ENCODE results near the gene PRKCI.
A peak's percentile ranks its signal among the peaks of the same experiment; 100 is the strongest.
"Not testable (repeated sequence)": the region's sequence is repeated elsewhere in the genome, so short reads cannot be mapped to it uniquely, and the experiment has no call there.

The PRKCI gene

GRCh38 chr3:170225166-170225565, 2.9 kb downstream of the PRKCI start:
- DNase-seq (ENCODE audit: low read depth), result no peak

- no peak for DNase-seq (ENCODE audit: low read depth)
Observed at GRCh38 chr3:170226426-170226960, 4.3 kb downstream of the PRKCI start.

- no peak for DNase-seq (ENCODE audit: low read depth)
Observed at GRCh38 chr3:170228093-170228766, 6.0 kb downstream of the PRKCI start.

DNA sequence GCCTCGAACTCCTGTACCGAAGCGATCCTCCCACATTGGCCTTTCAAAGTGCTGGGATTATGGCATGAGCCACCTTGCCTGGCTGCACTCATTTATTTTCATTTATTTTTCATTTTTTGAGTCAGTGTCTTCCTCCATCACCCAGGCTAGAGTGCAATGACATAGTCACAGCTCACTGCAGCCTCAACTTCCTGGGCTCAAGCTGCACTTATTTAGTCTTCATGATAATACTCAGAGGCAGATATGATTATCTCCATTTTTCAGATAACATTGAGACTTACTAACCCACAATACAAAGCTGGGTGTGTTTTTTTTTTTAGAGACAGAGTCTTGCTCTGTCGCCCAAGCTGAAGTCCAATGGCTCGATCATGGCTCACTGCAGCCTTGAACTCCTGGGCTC, 10.0 kb downstream of the PRKCI start:
- no peak for DNase-seq (ENCODE audit: low read depth)

DNA sequence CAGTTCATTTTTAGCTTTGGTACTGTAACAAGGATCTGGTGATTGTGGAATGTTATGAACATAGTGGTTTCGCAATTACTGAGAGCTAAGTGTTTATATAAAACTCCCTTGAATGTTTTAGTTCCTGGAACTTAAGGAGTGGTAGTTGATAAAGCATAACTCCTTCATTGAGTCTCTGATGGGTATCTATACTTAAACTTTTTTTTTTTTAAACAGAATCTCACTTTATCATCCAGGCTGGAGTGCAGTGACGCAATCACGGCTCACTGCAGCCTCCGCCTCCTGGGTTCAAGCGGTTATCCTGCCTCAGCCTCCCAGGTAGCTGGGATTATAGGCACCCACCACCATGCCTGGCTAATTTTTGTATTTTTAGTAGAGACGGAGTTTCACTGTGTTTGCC, 11.3 kb downstream of the PRKCI start:
- no peak for DNase-seq (ENCODE audit: low read depth)

GRCh38 chr3:170240142-170240541, 17.9 kb downstream of the PRKCI start:
- no peak for DNase-seq (ENCODE audit: low read depth)

DNA sequence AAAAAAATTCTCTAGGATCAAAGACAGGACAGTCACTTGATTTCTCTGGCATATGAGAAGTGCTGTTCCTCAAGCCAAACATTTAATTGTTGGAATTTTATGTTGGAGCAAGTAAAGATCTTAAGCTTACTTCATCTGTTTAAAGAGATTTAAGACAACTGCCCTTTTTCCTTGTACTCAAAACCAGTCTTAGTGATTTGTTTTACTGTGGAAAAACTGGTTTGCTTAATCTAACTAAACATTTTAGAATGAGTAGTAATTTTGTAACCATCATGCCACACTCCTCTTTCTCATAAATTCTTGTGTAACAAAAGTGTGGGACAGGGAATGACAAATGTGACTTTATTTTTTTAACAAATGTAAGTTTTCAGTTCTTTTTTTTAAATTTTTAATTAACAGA, 18.4 kb downstream of the PRKCI start:
- no peak for DNase-seq (ENCODE audit: low read depth)

DNA sequence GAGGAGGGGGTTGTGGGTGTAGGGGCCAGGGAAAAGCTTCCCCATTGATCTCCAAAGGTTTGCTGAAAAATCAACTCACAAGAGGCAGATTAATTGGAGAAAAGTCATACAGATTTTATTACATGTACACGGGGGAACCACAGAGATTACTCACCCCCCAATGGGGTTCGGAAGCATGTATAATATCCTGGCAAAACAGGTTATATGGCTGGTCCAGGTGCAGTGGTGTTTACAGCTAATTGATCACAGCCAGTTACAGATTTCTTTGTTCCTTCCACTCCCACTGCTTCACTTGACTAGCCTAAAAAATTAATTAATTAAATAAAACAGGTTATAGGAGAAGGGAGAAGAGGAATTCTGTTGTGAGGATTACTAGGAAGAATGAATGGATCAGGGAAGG, 22.4 kb downstream of the PRKCI start:
- DNase-seq (ENCODE audit: low read depth), result no peak

GRCh38 chr3:170247875-170248274, 25.7 kb downstream of the PRKCI start:
- no peak for DNase-seq (ENCODE audit: low read depth)

DNA sequence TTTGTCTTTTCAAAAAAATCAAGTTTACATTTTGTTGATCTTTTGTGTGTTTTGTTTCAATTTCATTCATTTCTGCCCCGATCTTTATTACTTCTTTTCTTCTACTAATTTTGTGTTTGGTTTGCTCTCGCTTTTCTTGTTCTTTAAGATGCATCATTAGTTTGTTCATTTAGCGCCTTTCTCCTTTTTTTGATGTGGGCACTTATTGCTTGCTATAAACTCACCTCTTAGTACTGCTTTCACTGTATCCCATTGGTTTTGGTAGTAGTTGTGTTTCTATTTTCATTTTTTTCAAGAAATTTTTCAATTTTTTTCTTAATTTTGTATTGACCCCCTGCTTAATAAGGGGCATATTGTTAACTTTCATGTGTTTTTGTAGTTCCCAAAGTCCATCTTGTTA, 34.4 kb downstream of the PRKCI start:
- DNase-seq (ENCODE audit: low read depth), result no peak

DNA sequence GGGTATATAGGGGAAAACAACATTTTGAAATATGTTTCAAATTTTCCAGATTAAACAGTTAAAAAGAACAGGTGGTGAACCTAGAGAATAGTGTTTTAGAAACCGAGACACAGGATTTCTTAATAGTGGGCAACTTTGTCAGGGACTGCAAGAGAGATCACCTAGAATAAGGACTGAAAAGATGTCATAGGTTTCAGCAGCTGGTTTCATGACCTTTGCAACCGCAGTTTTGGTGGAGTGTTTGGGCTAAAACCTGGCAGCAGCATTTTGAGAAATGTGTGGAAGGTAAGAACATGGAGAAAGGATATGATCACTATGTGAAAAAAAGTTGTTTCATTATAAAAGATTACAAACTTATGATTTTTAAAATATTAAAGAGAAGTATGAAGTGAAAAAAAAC, 34.9 kb downstream of the PRKCI start:
- DNase-seq (ENCODE audit: low read depth), result peak; percentile 30

DNA sequence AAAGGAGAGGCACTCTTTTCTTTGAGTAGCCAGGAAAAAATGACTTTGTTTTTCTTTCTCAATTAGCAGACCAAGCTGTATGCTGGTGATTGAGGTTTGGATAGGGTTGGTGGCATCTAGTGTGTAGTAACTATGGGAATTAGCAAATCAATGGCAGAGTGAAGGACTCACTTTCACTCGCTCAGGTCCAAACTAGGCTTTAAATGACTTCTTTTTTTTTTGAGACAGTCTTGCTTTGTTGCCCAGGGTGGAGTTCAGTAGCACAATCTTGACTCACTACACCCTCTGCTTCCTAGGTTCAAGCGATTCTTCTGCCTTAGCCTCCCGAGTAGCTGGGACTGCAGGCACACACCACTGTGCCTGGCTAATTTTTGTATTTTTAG, 35.9 kb downstream of the PRKCI start:
- no peak for DNase-seq (ENCODE audit: low read depth)

DNA sequence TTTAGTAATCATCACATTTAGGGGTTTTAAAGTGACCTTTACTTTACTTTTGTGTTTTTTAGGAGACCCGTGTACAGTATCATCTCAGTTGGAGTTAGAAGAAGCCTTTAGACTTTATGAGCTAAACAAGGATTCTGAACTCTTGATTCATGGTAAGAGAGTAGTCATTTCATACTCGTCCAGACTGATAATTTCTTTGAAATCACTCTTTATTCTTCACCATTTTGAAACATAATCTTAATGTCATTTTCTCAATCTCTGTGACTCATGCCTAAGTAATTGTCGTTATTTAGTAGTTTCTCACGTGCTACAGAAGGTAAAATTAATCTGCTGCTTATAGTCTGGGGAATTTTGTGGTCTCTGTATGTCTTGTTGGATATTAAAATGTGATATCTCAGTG, 37.7 kb downstream of the PRKCI start:
- DNase-seq (ENCODE audit: low read depth), result no peak

DNA sequence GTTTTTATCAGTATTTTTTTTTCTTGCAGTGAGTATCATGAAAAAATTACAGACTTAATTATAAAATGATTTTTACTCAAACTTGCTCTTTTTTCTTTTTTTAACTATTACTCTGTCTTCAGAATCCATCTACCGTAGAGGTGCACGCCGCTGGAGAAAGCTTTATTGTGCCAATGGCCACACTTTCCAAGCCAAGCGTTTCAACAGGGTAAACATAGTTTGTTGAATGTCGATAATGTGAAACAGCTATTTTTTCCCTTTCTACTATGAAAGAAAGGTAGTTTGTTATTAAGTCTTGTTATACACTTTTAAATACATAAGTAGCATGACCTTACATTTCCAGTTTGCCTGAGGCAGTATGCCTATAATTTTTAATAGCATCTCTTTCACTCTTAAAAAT, 45.6 kb downstream of the PRKCI start:
- no peak for DNase-seq (ENCODE audit: low read depth)

DNA sequence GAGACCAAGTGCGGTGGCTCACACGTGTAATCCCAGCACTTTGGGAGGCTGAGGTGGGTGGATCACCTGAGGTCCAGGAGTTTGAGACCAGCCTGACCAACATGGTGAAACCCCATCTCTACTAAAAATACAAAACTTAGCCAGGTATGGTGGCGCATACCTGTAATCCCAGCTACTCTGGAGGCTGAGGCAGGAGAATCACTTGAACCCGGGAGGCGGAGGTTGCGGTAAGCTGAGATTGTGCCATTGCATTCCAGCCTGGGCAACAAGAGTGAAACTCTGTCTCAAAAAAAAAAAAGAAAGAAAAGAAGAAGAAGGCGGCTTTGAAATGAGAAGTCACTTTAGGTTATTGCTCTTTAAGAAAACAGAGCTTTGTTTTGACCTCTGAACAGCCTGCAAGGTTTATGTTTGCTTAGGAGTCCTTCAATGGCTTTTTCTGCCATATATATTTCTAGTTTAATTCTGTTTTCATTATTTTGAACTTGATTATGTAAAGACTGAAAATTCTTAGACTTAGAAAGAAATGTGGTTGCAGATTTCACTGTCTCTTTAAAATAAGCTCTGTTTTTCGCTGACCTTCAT, 47.5 kb downstream of the PRKCI start:
- not testable (repeated sequence) for DNase-seq (ENCODE audit: low read depth)

DNA sequence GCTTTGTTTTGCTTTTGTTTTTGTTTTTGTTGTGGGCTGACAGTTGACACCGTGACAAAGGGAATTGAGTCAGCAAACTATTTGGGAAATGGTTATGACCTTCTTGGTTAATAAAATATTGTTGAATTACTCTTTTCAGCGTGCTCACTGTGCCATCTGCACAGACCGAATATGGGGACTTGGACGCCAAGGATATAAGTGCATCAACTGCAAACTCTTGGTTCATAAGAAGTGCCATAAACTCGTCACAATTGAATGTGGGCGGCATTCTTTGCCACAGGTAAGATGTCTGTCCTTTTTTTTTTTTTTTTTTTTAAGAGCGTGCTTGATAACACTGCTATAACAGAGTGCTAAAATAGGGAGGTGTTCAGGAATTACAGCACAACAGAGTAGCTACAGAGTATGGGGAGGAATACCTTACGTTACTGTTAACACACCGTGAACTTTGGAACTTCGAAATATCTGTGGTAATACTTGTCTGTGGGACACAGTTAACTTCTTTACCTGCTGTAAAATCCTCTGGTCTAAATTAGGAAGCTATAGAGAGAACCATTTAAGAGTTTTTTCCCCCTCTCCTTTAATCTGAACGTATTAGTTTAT, 48.2 kb downstream of the PRKCI start:
- DNase-seq (ENCODE audit: low read depth), result no peak

DNA sequence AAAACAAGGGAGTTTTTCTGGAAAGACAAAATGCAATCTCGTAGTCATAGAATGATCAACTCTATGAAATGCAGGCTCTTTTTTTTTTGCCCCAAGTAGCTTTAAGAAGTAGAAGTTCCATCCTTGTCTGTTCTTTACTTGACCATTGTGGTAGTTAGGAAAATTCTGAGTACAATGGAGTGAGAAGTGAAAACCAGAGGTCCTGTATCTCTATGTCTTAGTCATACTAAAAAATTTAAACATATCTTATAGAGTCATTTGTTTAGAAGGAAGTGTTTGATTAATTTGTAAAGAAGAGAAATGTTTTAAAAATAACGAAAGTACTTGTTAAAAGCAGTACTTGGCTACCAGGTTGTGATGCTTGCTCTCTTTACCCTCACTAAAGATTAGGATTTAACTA, 52.4 kb downstream of the PRKCI start:
- DNase-seq (ENCODE audit: low read depth), result no peak

DNA sequence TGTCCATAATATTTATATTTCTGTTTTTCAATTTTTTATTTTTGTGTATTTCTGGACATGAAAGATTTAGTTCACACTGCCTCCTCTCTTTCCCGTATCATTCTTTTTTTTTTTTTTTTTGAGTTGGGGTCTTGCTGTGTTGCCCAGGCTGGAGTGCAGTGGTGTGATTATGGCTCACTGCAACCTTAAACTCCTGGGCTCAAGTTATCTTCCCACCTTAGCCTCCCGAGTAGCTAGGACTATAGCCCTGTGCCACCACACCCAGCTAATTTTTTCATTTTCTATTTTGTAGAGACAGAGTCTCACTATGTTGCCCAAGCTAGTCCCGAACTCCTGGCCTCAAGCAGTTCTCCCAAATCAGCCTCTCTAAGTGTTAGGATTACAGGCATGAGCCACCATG, 53.6 kb downstream of the PRKCI start:
- no peak for DNase-seq (ENCODE audit: low read depth)

DNA sequence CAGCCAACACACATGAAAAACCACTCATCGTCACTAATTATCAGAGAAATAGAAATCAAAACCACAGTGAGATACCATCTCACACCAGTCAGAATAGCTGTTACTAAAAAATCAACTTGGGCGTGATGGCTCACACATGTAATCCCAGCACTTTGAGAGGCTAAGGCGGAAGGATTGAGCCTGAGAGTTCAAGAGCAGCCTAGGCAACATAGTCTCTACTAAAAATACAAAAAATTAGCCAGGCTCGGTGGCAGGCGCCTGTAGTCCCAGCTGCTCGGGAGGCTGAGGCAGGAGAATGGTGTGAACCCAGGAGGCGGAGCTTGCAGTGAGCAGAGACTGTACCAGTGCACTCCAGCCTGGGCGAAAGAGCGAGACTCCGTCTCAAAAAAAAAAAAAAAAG, 55.1 kb downstream of the PRKCI start:
- not testable (repeated sequence) for DNase-seq (ENCODE audit: low read depth)

GRCh38 chr3:170277833-170278580, 55.8 kb downstream of the PRKCI start:
- no peak for DNase-seq (ENCODE audit: low read depth)

- DNase-seq (ENCODE audit: low read depth), result no peak
Observed at GRCh38 chr3:170278627-170279026, 56.4 kb downstream of the PRKCI start.

- DNase-seq (ENCODE audit: low read depth), result no peak
Observed at GRCh38 chr3:170290194-170290593, 68.0 kb downstream of the PRKCI start.

GRCh38 chr3:170295586-170295985, 73.4 kb downstream of the PRKCI start:
- DNase-seq (ENCODE audit: low read depth), result no peak
